Left ventricle myocardium inferior (tissue), 1 donor: Measurements from ENCODE around the gene C16orf89. TPM values are rescaled to one million over a fixed set of nuclear protein-coding genes. Genes with fewer than 3 reads are reported as not detected.

Experiments
- DNase-seq: peaks from one replicate; pipeline ENCODE4 v3.0.0-alpha.2; 2020
- H3K27ac ChIP-seq: fragments of 200-600 bp; replicated peaks from 2 replicates; pipeline ENCODE4 v1.8.0; 2021
- H3K27me3 ChIP-seq: fragments of 200-600 bp; 2 replicates; pipeline ENCODE4 v1.8.0; 2021; ENCODE audit warnings: low read depth
- H3K36me3 ChIP-seq: fragments of 200-600 bp; 2 replicates; pipeline ENCODE4 v1.8.0; 2021
- H3K4me1 ChIP-seq: fragments of 200-600 bp; 2 replicates; pipeline ENCODE4 v1.8.0; 2021
- H3K4me3 ChIP-seq: fragments of 200-600 bp; 2 replicates; pipeline ENCODE4 v1.8.0; 2021; ENCODE audit warnings: mild to moderate bottlenecking, moderate library complexity
- H3K9me3 ChIP-seq: fragments of 200-600 bp; replicated peaks from 2 replicates; pipeline ENCODE4 v1.8.0; 2021
- intact Hi-C: fragments of 100-400 bp; cut with micrococcal nuclease; formaldehyde crosslinking; loops from one replicate; pipeline ENCODE4 v1.11.0; 2022
- total RNA-seq: library from RNA; stranded (reverse); fragmentation: NEBNext Ultra II Directional; extraction: Animal tissue kit (Norgen Biotek cat#: 25700); gene quantifications from one replicate; pipeline ENCODE4 v1.2.1, GENCODE V29; 2021
- TF ChIP-seq, protein P1 (sequence below): fragments of 200-600 bp; IDR thresholded peaks from 2 replicates; pipeline ENCODE4 v1.8.0; 2021; ENCODE audit warnings: antibody characterized with exemption, mild to moderate bottlenecking, borderline replicate concordance
- donor health status: DM: no; HTN: yes; CAD: no; lungs with severe emphysema.

Gene C16orf89
- total RNA-seq, 1 donor from 2014 or later = 5.9 TPM

DNA sequence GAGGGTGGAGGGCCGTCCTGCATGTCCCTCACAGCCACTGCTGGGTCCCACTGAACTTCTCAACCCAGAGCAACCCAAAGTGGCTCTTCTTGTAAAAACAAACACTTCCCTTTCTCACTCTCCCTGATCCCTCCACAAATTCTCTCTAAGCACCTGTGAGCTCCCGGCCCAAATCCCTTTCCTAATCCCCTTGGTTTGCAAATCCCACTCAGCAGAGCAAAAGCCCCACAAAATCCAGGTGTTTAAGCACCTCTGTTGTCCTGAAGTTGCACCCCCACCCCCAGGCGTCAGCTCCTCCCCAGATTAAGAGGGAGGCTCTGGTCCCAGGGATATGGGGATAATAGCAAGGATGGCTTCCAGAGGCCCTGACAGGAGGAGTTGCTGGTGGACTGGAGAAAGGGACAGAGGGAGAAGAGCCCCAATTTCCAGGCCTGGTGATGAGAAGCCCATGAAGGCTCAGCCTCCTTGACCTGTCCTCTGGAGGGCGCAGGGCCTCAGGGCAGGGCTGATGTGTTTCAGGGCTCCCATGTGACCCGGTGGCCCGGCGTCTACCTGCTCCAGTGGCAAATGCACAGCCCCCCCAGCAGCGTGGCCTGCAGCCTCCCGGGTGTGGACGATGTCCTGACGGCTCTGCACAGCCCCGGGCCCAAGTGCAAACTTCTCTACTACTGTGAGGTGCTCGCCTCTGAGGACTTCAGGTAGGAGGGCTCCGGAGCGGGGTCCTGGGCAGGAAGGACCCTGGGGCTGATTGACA, 55.0 kb downstream of the C16orf89 start:
- H3K4me3 ChIP-seq = no peak overlapping the region
- TF ChIP-seq, protein P1, sequence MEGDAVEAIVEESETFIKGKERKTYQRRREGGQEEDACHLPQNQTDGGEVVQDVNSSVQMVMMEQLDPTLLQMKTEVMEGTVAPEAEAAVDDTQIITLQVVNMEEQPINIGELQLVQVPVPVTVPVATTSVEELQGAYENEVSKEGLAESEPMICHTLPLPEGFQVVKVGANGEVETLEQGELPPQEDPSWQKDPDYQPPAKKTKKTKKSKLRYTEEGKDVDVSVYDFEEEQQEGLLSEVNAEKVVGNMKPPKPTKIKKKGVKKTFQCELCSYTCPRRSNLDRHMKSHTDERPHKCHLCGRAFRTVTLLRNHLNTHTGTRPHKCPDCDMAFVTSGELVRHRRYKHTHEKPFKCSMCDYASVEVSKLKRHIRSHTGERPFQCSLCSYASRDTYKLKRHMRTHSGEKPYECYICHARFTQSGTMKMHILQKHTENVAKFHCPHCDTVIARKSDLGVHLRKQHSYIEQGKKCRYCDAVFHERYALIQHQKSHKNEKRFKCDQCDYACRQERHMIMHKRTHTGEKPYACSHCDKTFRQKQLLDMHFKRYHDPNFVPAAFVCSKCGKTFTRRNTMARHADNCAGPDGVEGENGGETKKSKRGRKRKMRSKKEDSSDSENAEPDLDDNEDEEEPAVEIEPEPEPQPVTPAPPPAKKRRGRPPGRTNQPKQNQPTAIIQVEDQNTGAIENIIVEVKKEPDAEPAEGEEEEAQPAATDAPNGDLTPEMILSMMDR = no peak
- no peaks in the 10 kb centered on the region for H3K27me3 ChIP-seq

DNA sequence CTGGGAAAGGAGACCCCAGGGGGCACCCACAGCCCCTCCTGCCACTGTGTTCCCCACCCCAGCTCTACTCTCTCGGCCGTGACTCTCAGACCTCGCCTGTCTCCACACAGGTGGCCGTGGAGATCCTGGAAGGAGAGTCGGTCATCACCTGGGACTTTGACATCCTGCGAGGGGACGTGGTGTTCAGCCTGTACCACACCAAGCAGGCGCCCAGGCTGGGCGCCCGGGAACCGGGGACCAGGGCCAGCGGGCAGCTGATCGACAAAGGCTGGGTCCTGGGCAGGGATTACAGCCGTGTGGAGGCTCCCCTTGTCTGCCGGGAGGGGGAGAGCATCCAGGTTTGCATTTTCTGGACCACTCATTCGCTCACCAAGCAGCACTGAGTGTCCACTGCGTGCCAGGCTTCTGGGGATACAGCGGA, 57.4 kb downstream of the C16orf89 start:
- Histone ChIP-seq H3K4me1 (peaks cover 11% of the 10 kb centered on the region), H3K27ac (no peak overlapping the region), H3K9me3 (no peaks in the 10 kb centered on the region), H3K27me3 (no peaks in the 10 kb centered on the region), H3K4me3 (no peak overlapping the region), H3K36me3 (peaks cover 18% of the 10 kb centered on the region)
- TF ChIP-seq, protein P1 = no peak
- intact Hi-C loops = no loop called here
- no peak for DNase-seq

More for the DNA sequence above, 55.0 kb downstream of the C16orf89 start:
- Histone ChIP-seq H3K4me1 (peaks cover 11% of the 10 kb centered on the region), H3K36me3 (peaks cover 18% of the 10 kb centered on the region), H3K27ac (no peak overlapping the region), H3K9me3 (no peaks in the 10 kb centered on the region)
- DNase-seq = no peak
- intact Hi-C loops = no loop called here

DNA sequence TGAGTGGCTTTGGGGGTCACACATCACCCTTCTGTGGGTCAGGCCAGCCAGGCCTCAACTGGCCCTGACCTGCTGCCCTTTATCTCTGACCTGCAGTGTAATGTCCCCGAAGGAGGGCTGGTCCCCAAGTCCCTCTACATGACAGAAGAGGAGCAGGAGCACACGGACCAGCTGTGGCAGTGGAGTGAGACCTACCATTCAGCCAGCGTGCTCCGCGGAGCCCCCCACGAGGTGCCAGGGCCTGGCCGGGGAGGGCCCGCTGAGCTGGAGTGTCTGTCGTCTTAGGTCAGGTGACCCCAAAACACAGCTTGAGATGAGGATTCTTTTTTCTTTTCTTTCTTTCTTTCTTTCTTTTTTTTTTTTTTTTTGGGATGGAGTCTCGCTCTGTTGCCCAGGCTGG, 58.5 kb downstream of the C16orf89 start:
- H3K27ac ChIP-seq = no peak overlapping the region
- DNase-seq = no peak
- TF ChIP-seq, protein P1 = no peak
- H3K36me3 ChIP-seq = peaks cover 18% of the 10 kb centered on the region
- H3K4me1 ChIP-seq = peaks cover 16% of the 10 kb centered on the region
- no peak overlapping the region for H3K4me3 ChIP-seq
- H3K27me3 ChIP-seq = no peaks in the 10 kb centered on the region
- intact Hi-C loops = no loop called here
- no peaks in the 10 kb centered on the region for H3K9me3 ChIP-seq

DNA sequence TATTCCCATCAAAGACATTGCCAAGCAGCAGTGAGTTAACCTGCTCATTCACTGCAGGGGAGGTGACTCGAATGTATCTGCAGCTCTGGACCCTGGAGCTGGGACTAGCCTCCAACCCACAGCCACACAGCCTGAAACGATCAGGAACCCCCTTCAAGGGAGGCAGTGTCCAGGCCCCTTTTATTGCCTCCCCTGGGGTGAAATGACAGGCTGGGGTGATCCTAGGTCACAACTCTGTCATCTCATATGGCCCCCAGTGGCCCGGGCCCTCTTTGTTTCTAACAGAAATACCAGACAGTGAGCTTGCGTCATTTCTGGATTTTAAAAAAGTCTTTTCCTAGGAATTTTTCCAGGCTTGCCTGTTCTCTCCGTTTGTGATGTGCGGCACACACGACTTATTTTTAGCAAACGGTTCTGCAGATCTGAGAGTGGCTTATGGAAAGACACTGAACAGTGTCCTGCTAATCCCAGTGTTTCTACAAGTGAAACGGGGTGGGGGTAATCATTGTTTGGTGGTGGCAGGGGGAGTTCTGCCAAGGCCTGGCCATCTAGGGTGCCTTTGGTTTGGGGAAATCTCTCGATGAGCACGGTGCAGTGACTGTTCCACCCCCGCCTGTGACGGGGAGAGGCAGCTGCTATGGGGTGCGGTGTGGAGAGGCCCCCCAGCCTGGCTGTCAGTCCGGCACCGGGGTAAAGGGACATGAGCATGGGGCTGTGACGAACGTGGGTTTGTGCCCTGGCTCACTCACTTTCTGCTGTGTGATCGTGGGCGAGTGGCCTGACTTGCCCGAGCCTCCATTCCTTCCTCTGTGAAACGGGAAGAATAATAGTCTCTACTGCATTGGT, 59.2 kb downstream of the C16orf89 start:
- Histone ChIP-seq H3K27me3 (no peaks in the 10 kb centered on the region), H3K4me3 (peak overlapping the region; percentile 9), H3K9me3 (no peaks in the 10 kb centered on the region), H3K27ac (peak overlapping the region; percentile 19), H3K4me1 (peaks cover 17% of the 10 kb centered on the region), H3K36me3 (peaks cover 18% of the 10 kb centered on the region)
- DNase-seq = no peak
- intact Hi-C loops = no loop called here
- TF ChIP-seq, protein P1 = no peak

DNA sequence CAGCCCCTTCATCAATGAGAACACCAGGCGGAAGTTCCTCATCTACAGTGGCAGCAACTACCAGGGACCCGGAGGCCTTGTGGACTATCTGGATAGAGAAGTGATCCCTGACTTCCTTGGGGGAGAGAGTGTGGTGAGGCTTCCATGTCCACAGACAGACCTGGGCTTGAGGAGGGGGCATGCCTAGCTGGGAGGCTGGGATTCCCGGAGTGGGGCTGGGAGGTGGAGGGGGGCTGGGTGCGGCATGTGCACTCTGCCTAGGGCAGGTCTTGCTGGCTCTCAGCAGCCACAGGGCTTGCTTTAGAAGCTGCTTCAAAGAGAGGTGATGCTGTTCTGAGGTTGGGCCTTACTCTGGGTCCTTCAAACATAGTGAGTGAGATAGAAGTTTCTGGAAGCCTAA, 59.8 kb downstream of the C16orf89 start:
- Histone ChIP-seq H3K9me3 (no peaks in the 10 kb centered on the region), H3K27ac (peak overlapping the region; percentile 19), H3K4me3 (no peak overlapping the region), H3K36me3 (peaks cover 18% of the 10 kb centered on the region), H3K4me1 (peaks cover 17% of the 10 kb centered on the region), H3K27me3 (no peaks in the 10 kb centered on the region)
- TF ChIP-seq, protein P1 = no peak
- intact Hi-C loops = no loop called here
- no peak for DNase-seq
